HG03565 (cell line): ENCODE data around the gene FBRSL1.

Experiments used
- ATAC-seq: cut with Tn5 transposase; IDR thresholded peaks from one replicate; pipeline ENCODE4 v1.9.1; 2021; ENCODE audit warnings: mild to moderate bottlenecking, moderate library complexity; ENCODE audit not compliant: unreplicated experiment

The FBRSL1 gene

DNA sequence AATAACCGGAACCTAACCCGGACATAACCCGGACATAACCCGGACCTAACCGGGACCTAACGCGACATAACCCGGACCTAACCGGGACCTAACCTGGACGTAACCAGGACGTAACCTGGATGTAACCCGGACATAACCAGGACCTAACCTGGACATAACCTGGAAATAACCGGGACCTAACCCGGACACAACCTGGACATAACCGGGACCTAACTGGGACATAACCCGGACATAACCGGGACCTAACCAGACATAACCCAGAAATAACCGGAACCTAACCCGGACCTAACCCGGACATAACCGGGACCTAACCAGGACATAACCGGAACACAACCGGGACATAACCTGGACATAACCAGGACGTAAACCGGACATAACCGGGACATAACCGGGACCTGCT, 6.7 kb upstream of the FBRSL1 start:
- ATAC-seq = no peak

DNA sequence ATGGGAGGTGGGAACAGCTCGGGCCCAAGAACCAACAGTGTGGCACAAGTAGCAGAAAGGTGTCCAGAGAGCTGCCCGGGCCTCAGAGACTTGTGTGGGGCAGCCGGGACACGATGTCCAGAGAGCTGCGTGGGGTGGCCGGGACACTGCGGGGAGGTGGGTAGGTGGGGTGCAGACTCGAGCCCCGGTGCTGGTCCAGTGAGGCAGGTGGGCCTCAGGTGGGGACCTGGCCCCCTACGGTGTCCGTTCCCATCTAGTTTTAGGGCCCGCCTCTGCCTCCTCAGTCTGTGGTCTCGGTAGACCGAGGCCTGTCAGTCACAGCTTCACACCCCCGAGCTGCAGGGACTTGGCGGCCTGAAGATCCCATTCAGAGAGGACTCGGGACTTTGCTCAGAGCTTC, 6.3 kb upstream of the FBRSL1 start:
- no peak for ATAC-seq

- ATAC-seq = no peak
Observed at GRCh38 chr12:132484183-132484890, 5.6 kb upstream of the FBRSL1 start.

GRCh38 chr12:132484891-132485441, 5.0 kb upstream of the FBRSL1 start:
- ATAC-seq = no peak

GRCh38 chr12:132485619-132486018, 4.3 kb upstream of the FBRSL1 start:
- ATAC-seq = no peak

GRCh38 chr12:132486168-132486567, 3.8 kb upstream of the FBRSL1 start:
- ATAC-seq = no peak

- no peak for ATAC-seq
Observed at GRCh38 chr12:132486576-132486975, 3.4 kb upstream of the FBRSL1 start.

DNA sequence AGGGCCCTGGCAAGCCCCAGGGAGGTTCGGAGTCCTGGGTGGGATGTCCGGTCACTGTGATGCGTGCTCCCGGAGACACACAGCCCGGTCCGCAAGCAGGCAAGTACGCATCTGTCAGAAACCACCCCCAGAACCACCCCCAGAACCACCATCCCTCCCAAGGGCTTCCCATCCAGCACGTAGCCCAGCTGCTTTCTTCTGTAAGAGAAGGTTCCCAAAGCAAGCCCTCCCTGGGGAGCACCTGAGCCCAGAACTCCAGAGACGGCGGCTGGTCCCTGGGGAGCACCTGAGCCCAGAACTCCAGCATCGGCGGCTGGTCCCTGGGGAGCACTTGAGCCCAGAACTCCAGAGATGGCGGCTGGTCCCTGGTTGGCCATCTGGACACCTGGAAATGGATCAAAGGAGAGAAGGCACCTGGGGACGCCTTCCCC, 2.6 kb upstream of the FBRSL1 start:
- ATAC-seq = no peak

GRCh38 chr12:132488127-132489077, 1.5 kb upstream of the FBRSL1 start:
- no peak for ATAC-seq

DNA sequence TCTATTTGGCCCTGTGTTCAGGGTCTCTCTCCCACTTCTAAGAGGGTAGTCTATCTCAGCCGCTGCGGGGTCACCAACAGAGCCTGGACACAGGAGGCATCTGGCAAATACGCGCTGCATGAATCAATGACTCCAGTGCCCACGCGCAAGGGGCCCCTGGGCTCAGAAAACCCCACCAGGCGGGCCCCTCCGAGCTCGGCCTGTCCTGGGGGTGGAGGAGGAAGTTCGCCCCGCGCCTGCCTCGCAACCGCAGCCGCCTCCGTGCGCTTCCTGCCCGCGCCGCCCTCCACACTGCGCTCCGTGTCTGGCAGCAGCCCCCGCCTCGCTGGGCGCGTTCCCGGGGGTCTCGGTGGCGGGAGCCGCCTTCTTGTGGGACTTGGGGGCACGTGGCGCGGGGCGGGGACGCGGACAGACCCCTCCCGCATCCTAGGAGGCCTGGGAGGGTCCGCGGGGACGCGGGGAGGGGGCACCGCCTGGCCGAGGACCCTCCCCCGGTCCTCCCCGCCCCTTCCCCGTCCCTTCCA, 811 bp upstream of the FBRSL1 start:
- peak; percentile 15 for ATAC-seq

- no peak for ATAC-seq
Observed at GRCh38 chr12:132490422-132491137, 629 bp downstream of the FBRSL1 start.

DNA sequence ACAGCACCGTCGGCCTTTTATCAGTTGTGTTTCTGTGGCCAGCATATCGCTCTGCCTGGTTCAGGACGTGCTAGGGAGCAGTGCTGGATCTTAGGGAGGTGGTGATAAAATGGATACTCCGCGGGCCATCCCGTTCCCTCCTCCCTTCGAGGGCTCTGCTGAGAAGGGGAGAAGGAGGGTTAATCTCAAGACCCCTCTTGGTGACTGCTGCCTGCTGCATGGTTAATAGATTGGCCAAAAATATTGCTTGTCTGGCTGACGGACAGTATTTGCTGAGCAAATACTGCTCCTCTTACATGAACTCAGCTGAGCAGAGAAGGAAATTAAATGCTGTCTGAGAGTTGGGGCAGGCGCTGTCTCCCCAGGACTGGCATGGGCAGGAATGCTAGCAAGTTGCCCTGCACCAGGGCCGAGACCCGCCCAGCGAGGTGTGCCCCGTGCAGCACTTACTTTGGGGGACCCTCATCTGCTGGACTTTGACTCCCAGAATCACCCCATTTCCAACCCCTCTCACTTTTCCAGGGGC, 1.2 kb downstream of the FBRSL1 start:
- ATAC-seq = no peak

DNA sequence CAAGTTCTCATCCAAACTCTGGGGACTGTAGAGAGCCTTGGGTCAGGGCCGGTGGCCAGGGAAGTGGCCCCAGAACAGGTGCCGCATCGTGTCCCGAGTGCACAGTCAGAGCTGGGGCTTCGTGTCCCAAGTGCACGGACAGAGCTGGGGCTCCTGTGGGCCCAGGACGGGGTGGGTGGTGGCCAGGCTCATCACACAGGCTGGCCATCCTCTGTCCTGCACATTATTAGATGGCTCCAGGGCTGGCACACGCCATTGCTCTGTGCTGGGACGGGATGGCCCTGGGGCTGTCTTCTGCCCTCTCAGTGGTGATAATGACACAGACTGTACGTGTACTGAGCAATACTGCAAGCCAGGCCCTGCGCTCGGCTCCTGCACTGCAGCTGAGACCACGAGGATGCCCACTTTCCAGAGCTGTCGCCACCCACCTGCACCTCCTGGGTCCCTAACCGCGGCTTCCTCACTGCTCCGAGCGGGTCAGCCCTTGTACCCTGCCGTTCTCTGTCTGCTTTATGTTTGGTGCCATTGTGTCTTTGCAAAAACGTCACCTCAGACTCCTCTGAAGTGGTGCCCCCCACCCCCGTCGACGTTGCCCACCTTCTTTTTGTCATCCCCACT, 1.9 kb downstream of the FBRSL1 start:
- no peak for ATAC-seq

DNA sequence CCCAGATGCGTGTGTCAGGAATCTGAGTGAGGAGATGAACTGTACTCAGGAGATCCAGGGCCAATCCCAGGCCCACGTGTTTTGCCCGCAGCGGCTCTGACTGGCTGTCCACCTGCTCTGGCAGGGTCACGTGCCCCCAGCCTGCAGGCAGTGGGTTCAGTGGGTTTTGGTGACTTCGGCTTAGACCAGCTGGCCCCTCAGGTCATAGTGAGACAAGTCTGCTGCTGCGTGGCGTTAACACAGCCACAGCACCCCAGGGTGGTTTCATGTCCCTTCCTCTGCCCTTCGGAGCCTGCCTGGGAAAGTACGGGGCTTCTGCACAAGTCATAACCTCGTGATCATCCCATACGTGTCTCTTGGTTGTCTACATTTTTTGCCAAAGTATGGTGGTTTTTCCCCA, 2.6 kb downstream of the FBRSL1 start:
- ATAC-seq = no peak

- ATAC-seq = no peak
Observed at GRCh38 chr12:132492951-132493350, 3.0 kb downstream of the FBRSL1 start.

- no peak for ATAC-seq
Observed at GRCh38 chr12:132493482-132494178, 3.7 kb downstream of the FBRSL1 start.

DNA sequence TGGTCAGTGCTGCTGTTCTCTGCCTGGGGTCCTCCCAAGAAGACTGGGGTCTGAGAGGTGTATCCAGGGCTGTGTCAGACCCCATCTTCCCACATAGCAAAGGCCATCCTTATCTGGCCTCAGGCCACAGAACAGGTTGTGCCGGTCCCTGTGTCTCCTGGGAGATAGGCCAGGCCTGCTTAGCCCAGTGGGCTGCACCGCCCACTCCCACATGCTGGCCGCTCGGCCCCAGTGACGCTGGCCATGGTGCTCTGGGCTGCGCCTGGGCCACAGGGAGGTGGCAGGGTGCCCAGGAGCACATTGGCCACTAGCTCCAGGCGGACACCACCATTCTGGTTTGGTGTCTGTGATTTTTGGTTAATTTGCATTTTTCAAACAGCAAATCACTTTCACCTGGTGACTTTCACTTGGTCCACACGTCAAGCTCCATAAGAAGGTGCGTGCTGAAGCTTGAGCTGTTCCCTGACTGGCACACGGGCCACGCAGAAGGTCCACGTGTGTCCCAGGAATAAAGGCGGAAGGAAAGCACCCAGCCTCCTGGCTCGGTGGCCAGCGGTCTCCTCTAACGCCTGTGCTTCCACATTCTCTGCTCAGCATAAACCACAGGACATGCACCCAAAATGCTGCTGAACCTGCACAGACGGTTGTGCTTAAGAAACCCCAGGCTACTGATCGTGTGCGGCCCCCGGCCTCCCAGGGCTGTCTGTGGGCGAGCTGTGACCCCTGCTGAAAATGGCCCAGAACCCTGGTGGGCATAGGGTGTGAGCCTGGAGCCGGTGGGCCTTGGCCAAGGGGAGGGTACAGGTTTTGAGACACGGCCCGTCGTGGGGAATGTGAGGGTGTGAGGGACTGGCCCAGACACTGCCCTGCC, 4.6 kb downstream of the FBRSL1 start:
- no peak for ATAC-seq

DNA sequence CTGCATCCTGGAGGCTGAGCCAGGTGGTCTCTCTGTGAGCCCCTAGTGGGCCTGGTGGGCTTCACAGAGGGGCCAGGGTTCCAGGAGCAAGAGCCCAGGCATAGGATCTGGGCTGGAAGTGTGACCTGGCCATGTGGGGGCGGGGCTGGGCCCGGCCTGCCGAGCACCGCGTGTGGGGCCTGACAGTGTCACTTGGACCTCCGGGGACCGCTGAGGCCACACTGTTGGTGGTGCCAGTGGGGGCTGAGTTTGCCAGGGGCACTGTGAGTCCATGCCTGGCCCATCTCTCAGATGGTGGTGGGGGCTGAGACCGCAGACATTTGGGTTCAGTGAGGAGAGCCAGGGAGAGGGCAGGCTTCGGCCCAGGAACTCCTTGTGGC, 5.2 kb downstream of the FBRSL1 start:
- no peak for ATAC-seq
